AG08395 (cell line): ENCODE measurements around the gene RSPRY1.
A peak's percentile ranks its signal among the peaks of the same experiment; 100 is the strongest.
"Not testable (repeated sequence)": the region's sequence is repeated elsewhere in the genome, so short reads cannot be mapped to it uniquely, and the experiment has no call there.

Experiments used
- DNase-seq: peaks from one replicate; pipeline ENCODE4 v3.0.0; 2012; ENCODE audit warnings: mixed read lengths, low spot score

Gene RSPRY1

DNA sequence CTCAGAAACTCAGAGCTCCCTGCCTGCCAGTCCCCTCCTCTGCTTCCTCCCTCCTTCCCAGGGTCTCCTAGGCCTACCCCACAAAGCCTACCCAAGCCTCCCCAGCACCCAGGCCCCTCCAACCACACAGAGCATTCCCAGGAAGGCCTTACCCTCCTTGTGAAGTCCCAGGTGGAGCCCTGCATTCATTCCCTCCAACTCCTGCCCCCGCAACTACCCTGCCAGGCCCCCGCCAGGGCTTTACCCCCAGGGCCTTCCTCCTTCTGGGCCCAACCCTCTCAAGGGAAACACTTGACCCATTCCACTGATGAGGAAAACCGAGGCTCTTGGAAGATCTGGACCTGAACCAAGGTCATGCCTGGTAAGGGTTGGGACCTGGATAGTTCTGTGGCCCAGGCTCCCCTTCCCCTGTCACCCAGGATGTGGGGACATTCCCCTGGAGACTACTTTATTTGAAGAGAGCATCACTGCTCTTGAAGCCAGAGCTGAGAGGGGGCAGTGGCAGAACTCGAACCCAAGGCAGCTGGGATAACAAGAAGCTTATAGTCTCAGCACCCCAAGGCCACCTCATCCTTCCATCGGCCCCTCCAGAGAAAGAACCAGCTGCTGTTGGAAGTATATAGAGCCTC lies 85.9 kb downstream of the RSPRY1 start:
- DNase-seq = no peak

DNA sequence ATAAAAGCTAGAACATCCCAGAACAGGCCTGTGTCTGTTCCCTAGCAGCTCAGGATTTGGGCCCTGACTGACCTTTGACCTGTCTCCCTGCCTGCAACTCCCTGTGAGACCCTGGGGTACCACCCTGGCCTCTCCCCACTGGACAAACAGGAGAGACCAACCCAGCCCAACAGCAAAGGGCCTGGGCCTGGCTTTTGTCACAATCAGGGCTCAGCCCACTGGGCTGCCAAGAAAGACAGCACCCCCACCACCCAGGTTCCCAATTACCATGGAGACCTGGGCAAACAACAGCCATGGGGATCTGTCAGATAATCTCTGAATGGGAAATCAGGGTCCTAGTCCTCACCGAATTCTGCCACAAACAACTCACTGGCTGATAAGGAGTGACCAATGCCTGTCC lies 87.2 kb downstream of the RSPRY1 start:
- DNase-seq = no peak

DNA sequence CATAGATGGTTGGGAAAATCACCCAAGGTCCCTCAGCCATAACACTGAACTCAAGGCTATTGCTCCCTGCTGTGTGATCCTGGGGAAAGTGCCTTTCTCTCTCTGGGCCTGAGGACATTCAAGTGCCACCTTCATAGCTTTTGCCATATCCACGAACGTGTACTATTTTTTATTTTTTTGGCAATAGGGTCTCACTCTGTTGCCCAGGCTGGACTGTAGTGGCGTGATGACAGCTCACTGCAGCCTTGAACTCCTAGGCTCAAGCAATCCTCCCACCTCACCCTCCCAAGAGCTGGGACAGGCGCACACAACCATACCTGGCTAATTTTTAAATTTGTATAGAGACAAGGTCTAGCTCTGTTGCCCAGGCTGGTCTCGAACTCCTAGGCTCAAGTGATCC lies 87.7 kb downstream of the RSPRY1 start:
- DNase-seq = no peak

DNA sequence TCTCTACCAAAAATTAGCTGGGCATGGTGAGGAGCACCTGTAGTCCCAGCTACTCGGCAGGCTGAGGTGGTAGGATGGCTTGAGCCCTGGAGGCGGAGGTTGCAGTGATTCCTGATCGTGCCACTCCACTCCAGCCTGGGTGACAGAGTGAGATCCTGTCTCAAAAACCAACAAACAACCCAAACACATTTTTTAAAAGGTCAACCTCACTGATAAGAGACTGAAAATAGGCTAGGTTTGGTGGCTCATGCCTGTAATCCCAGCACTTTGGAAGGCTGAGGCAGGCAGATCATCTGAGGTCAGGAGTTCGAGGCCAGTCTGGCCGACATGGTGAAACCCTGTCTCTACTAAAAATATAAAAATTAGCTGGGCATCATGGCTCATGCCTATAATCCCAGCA lies 89.8 kb downstream of the RSPRY1 start:
- not testable (repeated sequence) for DNase-seq

DNA sequence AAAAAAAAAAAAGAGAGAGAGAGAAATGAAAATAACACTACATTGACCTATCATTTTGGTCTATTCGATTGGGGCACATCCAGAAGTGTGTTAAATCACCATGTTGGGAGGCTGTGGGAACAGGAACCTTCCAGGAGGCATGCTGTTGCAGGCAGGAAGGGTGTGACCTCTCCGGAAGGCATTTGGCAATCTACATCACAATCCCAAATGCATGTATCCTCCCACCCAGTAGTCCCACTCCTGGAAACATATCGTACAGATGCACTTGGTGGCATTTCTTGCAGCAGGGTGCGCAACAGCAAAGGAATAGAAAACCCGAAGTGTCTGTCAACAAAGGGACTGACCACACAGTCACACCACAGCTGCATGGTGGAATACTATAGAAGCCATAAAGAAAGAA lies 90.5 kb downstream of the RSPRY1 start:
- DNase-seq = no peak

DNA sequence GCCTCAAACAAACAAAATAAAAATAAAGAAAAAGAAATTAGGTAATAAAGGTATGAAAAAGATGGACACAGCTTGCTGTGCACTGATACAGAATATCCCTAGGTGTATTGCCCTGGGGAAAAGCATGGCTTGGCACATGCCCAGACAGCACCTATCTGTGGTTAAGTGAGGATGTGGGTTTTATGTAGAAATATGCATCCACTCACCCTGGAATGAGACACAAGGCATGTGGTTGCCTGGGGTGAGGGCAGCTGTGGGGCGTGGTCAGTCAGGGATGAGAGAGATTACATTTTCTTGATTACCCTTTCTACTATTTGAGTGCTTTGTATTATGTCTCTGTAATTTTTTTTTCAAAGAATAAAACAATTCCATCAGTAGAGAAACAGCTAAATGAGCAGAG lies 91.5 kb downstream of the RSPRY1 start:
- DNase-seq = peak; percentile 86

DNA sequence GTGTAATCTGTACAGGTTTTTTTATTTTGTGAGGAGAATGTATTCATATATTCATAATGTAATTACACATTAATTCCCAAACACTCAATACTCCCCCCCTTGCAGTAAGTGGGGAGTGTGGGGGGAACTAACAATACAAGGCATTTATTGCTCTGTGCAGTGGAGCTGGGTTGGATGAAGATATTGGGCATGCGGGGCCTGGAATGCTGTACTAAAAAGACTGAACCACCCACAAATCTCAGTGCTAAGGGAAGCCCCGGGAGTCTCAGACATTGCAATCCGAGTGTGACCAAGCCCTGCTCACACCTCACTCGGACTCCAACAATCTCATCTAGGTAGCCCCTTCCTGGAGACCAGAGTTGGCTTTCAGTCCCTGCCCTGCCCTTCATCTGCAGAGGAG lies 92.4 kb downstream of the RSPRY1 start:
- DNase-seq = no peak

DNA sequence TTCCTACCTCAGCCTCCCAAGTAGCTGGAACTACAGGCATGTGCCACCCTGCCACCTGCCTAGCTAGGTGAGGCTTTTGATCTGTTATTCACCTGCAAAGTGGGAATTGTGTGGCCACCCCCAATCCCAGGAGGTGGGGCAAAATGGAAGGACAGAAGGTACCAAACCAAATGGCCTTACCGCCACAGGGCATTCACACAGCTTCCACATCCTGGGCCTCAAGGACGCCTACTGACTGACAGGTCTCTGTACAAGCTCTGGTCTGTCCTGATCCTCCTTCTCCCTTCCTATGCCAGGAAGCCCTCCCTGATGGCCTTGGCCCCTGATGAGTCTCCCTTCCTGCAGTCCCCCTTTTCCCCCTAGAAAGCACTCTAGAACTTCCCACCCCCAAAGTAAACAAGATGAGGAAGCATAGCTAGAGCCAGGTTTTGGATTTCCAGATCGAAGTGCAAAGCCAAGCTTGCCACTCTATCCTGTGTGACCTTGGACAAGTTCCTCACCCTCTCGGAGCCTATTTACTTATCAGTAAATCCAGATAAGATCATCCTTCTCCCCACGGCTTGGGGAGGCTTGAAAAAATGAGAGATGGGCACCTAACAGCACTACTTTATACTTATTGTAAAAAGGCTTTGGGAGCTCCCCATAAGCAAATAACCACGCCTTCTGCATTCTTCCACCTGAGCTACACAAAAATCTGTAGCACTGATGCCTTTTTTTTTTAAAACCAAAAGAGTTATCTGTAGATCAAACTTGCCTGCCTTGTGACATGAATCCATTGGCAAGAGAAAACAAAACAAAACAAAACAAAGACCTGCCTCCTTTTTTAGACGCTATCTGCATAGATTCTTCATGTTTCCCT lies 93.9 kb downstream of the RSPRY1 start:
- DNase-seq = no peak

DNA sequence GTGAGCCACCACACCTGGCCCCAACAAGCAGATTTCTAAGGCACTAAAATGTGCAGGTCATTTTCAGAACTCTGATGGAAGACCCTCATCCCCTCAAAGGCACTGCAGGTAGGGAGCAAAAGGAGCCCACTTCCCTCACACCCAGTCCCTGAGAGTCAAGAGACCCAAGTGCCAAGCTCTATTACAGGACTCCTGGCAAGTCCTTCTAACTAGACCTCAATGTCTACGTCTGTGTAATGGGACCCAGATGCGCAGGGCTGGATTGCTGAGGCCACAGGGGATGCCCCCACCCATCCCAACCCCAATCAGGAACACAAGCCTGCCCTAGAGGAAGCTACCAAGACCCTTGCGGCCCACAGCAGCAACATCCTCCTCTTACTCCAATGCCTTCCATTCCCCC lies 95.7 kb downstream of the RSPRY1 start:
- DNase-seq = no peak

DNA sequence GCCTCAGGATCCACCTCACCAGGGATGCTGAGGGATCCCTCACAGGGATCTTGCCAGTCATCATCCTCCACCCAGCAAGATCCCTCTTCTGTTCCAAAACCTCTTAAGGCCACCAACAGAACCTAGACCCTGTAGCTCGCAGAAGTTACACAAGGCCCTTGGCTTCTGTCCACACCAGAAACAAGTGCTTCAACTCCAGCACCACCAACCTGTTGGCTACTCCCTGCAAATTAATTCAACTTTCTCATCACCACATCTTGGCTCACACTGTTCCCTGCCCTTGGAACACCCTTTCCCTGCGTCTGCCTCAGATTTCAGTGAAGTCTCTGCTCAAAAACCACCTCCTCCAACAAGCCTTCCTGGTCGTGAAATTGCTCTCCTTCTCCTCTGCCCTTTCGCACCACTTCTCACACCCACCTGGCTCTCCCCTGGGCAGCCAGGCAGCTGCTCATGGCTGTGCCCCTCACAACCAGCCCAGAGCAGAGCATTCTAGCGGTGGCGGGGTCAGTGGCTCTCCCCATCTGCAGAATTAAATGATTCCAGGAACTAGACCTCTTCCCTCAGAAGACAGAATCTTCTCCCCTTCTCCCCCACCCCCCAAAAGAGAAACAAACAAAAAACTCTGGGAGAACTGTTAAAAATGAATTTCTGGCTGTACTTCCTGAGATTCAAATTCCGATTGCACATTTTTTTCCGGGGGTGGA lies 96.5 kb downstream of the RSPRY1 start:
- no peak for DNase-seq

DNA sequence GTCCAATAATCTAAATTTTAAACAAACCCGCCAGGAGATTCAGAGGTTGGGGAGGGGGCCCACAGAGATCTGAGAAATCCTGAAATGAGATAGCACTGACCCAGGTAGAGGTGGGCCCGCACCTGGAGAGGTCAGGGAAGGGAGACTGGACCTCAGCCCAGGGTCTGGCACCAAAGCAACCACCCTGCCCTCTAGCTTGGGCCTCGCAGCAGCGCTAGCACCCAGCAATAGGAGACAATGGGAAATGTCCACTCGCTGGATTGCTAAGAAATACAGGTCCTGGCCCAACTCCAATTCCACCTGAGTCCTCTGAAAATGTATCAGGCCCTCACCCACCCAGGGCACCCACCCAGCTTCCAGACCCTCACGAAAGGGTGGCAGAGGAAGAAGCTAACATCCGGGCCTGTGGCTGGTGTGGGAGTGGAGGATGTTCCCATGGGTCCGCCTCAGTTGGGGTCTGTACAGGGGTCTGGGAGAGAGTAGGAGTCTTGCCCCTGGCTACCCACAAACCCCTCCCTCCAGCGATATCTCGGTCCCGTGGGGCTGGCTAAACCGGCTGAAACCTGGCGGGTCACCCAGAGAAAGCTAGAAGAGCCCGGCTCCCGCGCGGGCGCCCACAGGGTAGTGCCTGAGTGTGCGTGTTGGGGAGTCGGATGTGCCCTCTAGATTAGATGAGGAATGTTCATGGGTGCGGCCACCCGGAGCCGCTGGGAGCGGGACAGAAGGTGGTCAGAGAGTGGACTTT lies 97.3 kb downstream of the RSPRY1 start:
- DNase-seq = no peak

DNA sequence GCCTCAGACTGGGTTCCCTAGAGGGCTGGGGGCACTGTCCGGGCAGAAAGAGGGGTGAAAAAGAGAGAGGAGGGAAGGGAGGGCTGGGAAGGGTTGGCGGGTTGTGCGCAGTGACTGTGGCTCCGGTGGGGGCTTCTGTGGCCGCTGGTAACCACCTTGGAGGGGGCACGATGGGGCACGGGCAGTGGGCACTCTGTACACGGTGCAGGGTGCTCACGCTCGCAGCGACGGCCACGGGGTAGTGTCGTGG lies 97.8 kb downstream of the RSPRY1 start:
- DNase-seq = no peak

DNA sequence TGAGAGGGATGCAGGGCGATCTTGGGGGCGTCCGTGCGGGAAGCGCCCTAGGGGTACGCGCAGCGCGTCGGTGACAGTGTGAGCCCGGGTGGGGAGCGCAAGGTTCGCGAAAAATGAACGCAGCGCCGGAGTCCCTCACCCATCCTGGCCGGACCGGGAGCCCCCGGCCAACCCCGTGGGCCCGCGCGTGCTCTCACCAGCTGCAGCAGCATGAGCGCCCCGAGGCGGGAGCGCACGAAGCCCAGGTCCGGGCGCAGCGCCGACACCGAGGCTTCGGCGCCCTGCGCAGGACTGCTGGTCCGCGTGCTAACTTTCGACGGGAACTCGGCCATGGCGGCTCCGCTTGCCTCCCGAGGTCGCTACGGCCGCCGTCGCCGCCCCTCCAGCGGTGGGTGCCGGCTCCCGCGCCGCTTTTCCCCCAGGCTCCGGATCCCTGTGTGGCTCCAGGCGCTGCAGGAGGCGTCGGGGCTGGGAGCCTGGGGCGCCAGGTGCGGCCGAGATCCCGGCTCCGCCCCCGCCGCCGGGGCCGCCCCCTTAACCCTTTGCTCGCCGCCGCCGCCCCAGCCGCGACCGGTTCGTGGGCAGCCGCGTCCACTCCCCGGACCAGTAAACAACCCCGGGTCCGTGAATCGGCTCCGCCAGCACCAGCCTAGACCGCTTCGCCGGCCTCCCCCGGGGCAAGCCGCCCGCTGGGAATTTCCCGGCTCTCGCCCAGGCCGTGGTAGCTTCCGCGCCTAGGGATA lies 98.3 kb downstream of the RSPRY1 start, which contains the start of gene PLLP:
Gene PLLP (minus strand): TSS at position 464 of the 743 bp plus-strand sequence. CDS start 132 bp downstream, at position 332.
- peak; percentile 41 for DNase-seq

DNA sequence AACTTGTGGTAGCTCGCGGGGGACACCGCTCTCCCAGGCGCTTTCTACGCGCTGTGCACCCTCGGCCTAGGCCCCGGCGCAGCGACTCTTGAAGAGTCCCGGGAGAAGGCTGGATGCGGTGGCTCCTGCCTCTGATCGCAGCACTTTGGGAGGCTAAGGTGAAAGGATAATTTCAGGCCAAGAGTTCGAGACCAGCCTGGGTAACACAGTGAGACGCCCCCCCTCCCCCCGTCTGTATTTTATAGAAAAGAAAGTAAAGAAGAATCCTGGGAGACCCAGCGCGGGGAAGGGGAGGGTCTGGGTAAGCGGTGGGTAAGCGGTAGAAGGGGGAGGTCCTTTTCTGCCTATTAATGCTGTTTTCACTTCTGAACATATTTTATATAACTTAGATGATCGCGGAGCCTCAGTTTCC lies 98.8 kb downstream of the RSPRY1 start:
- DNase-seq = no peak

DNA sequence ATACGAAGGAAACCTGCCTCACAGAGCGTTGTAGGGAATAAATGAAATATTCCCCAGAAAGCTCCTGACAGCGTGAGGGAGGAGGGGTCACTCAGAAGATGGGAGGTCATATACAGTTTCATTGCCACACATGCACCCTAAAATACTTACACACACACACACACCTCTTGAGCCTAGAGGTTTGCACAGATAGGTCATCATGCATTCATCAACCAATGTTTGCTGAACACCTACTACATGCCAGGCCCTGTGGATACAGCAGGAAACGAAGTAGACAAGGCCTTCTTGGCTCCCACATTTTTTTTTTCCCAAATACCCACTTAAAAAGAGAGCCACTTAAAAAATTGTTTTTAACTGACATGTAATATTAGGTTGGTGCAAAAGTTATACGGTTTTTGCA lies 99.2 kb downstream of the RSPRY1 start:
- DNase-seq = no peak

DNA sequence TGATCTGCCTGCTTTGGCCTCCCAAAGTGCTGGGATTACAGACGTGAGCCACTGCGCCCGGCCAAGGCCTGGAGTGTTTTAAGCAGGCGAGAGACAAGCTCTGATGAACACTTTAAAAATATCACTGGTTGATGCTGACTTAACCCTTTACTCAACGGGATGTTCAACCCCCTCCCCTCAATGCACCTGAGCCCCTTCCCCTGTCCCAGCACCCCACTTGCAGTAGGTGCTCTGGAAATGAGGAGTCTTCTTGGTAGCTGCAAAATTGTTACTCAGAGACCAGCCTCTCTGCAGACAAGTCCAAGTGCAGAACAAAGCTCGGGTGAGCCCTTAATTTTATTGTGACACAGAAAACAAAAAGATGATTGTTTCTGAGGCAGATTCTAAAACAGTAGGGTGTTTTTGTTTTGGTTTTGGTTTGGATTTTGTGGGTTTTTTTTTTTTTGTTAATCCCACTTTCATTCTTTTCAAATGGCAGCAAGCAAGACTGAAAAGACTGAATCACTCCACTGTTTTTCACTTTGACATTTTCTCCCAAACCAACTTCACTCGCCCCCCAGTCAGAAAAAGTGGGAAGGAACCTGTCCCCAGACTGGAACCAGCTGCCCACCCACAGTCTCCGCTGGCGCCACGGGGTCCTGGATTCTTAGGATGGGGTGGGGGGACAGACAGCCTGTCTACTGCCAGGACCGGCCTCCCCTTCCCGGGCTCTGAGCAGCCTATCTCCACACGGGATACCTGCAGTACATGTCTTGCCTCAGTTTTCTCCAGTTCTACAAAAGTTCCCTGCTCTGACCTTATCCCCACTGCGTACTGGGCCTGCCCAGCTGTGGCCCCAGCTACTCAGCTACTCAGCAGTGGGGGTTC lies 103.5 kb downstream of the RSPRY1 start:
- no peak for DNase-seq
